GM18511 (cell line): ENCODE measurements around the gene SPRR2E.
"Not testable (repeated sequence)": the region's sequence is repeated elsewhere in the genome, so short reads cannot be mapped to it uniquely, and the experiment has no call there.

Experiments
- ATAC-seq: cut with Tn5 transposase; IDR thresholded peaks from one replicate; pipeline ENCODE4 v1.9.1; 2021; ENCODE audit warnings: mild to moderate bottlenecking, moderate library complexity; ENCODE audit not compliant: unreplicated experiment

Gene SPRR2E

GRCh38 chr1:153094426-153094825 lies at the start of gene SPRR2E:
TSS of gene SPRR2E (minus strand) at chr1:153094526. CDS start at chr1:153093751, 775 bp downstream.
- ATAC-seq = no peak

GRCh38 chr1:153141377-153141776 lies 47.1 kb upstream of the SPRR2E start:
- no peak for ATAC-seq

GRCh38 chr1:153140484-153140883 lies 46.2 kb upstream of the SPRR2E start:
- no peak for ATAC-seq

GRCh38 chr1:153133743-153134142 lies 39.4 kb upstream of the SPRR2E start:
- no peak for ATAC-seq

- ATAC-seq = no peak
These were observed 38.9 kb upstream of the SPRR2E start for GRCh38 chr1:153133267-153133666.

GRCh38 chr1:153128688-153129087 lies 34.4 kb upstream of the SPRR2E start:
- not testable (repeated sequence) for ATAC-seq

- ATAC-seq = no peak
These were observed 33.0 kb upstream of the SPRR2E start for GRCh38 chr1:153127296-153127695.

- no peak for ATAC-seq
These were observed 31.2 kb upstream of the SPRR2E start for GRCh38 chr1:153125536-153125935.

GRCh38 chr1:153123793-153124192 lies 29.5 kb upstream of the SPRR2E start:
- ATAC-seq = not testable (repeated sequence)

- ATAC-seq = no peak
These were observed 28.6 kb upstream of the SPRR2E start for GRCh38 chr1:153122831-153123421.

GRCh38 chr1:153120945-153121344 lies 26.6 kb upstream of the SPRR2E start:
- no peak for ATAC-seq

- ATAC-seq = no peak
These were observed 25.2 kb upstream of the SPRR2E start for GRCh38 chr1:153119491-153119971.

- not testable (repeated sequence) for ATAC-seq
These were observed 20.9 kb upstream of the SPRR2E start for GRCh38 chr1:153115264-153115663.

- ATAC-seq = no peak
These were observed 19.1 kb upstream of the SPRR2E start, which contains the start of gene SPRR2F for GRCh38 chr1:153113416-153113815. TSS of gene SPRR2F (minus strand) at chr1:153113516. CDS start at chr1:153112733, 783 bp downstream.

GRCh38 chr1:153112454-153112853 lies 18.1 kb upstream of the SPRR2E start:
- ATAC-seq = not testable (repeated sequence)

- ATAC-seq = no peak
These were observed 5.9 kb upstream of the SPRR2E start for GRCh38 chr1:153100245-153100644.

GRCh38 chr1:153099461-153100045 lies 5.2 kb upstream of the SPRR2E start:
- ATAC-seq = no peak

- no peak for ATAC-seq
These were observed 1.4 kb upstream of the SPRR2E start for GRCh38 chr1:153095764-153096163.

GRCh38 chr1:153087652-153088051 lies 6.7 kb downstream of the SPRR2E start:
- ATAC-seq = no peak

- ATAC-seq = no peak
These were observed 12.6 kb downstream of the SPRR2E start for GRCh38 chr1:153081736-153082135.

- ATAC-seq = no peak
These were observed 21.3 kb downstream of the SPRR2E start for GRCh38 chr1:153072806-153073726.
